CD4-positive, alpha-beta memory T cell (primary cell): ENCODE results near the gene PEAK3. TPM values are rescaled to one million over a fixed set of nuclear protein-coding genes. Genes with fewer than 3 reads are reported as not detected.

Experiments
- CTCF ChIA-PET: fragments of 350-600 bp; sonication (Branson Sonifier 250); formaldehyde crosslinking; loops from one replicate; lab custom pipeline; 2021; ENCODE audit warnings: inconsistent platforms; ENCODE audit not compliant: partially characterized antibody; lab: Charles Lee
- POLR2A ChIA-PET: fragments of 350-600 bp; sonication (Branson Sonifier 250); formaldehyde crosslinking; loops from one replicate; lab custom pipeline; 2021; ENCODE audit not compliant: partially characterized antibody; lab: Charles Lee
- DNase-seq, 5 donors: peaks; one replicate each; pipeline versions ENCODE4 v3.0.0 to v3.0.0-alpha.2; 2020 to 2022; ENCODE audit warnings: mixed read lengths in 1 of 5
- H3K27ac ChIP-seq: one replicate; pipeline ENCODE4 v1.7.0; 2013; ENCODE audit warnings: low read depth, low read length
- H3K27me3 ChIP-seq: 2 replicates; pipeline ENCODE4 v1.7.0; 2013; ENCODE audit warnings: mild to moderate bottlenecking, low read length, moderate library complexity; ENCODE audit not compliant: insufficient read depth
- H3K36me3 ChIP-seq: 2 replicates; pipeline ENCODE4 v1.7.0; 2013; ENCODE audit warnings: mild to moderate bottlenecking, low read length, moderate library complexity; ENCODE audit not compliant: insufficient read depth
- H3K4me1 ChIP-seq: 2 replicates; pipeline ENCODE4 v1.7.0; 2013; ENCODE audit warnings: mild to moderate bottlenecking, low read length, moderate library complexity; ENCODE audit not compliant: insufficient read depth
- H3K4me3 ChIP-seq, 2 donors: one replicate each; pipeline ENCODE4 v1.7.0; 2013; ENCODE audit warnings: low read length in 2 of 2, mild to moderate bottlenecking in 1 of 2
- H3K9me3 ChIP-seq, 2 donors: one replicate each; pipeline ENCODE4 v1.7.0; 2013; ENCODE audit warnings: low read length in 2 of 2, control low read depth in 1 of 2; ENCODE audit not compliant: control insufficient read depth in 1 of 2
- H3K27ac Mint-ChIP-seq, 7 donors: one replicate each; pipeline ENCODE4 v1.8.0; 2020 to 2021; ENCODE audit warnings: mixed read lengths in 7 of 7, mild to moderate bottlenecking in 6 of 7, inconsistent platforms in 3 of 7, moderate library complexity in 3 of 7
- H3K27me3 Mint-ChIP-seq, 2 donors: one replicate each; pipeline ENCODE4 v1.8.0; 2020 to 2021; ENCODE audit warnings: mixed read lengths in 2 of 2
- H3K36me3 Mint-ChIP-seq, 2 donors: one replicate each; pipeline ENCODE4 v1.8.0; 2020 to 2021; ENCODE audit warnings: mixed read lengths in 2 of 2, inconsistent platforms in 1 of 2, mild to moderate bottlenecking in 1 of 2
- H3K4me1 Mint-ChIP-seq, 4 donors: one replicate each; pipeline ENCODE4 v1.8.0; 2020 to 2021; ENCODE audit warnings: mixed read lengths in 4 of 4, mild to moderate bottlenecking in 1 of 4
- H3K4me3 Mint-ChIP-seq, 8 donors: one replicate each; pipeline ENCODE4 v1.8.0; 2020 to 2021; ENCODE audit warnings: mixed read lengths in 8 of 8, mild to moderate bottlenecking in 7 of 8, moderate library complexity in 6 of 8, inconsistent platforms in 3 of 8
- H3K9me3 Mint-ChIP-seq, 8 donors: one replicate each; pipeline ENCODE4 v1.8.0; 2020 to 2021; ENCODE audit warnings: mixed read lengths in 8 of 8, mild to moderate bottlenecking in 5 of 8, inconsistent platforms in 3 of 8, moderate library complexity in 1 of 8
- intact Hi-C: fragments of 100-400 bp; cut with micrococcal nuclease; formaldehyde crosslinking; loops from one replicate; pipeline ENCODE4 v1.15.1; 2023
- polyA plus RNA-seq, 2 donors: library from polyadenylated mRNA; unstranded; fragments of 300-500 nt; fragmentation: Illumina TruSeq; gene quantifications; one replicate each; pipeline ENCODE4 v1.2.3, GENCODE V29; 2021
- total RNA-seq, 2 experiments: library from RNA; stranded (reverse); gene quantifications; one replicate each; pipeline ENCODE4 v1.2.3, GENCODE V29; 2021

The PEAK3 gene
- total and polyA plus RNA-seq, 4 experiments from 2014 or later, result 0.07 to 0.11 (median 0.07) TPM; not detected in 1

GRCh38 chr19:2255112-2255845, 26.7 kb downstream of the PEAK3 start:
- Mint-ChIP-seq H3K27ac (peak overlapping the region in 1 of 7 donors; percentile 31), H3K4me1 (peaks cover 14 to 42% (median 27%) of the 10 kb centered on the region in 4 donors), H3K4me3 (peak overlapping the region in 1 of 8 donors; percentile 20), H3K27me3 (no peaks in the 10 kb centered on the region), H3K9me3 (no peaks in the 10 kb centered on the region), H3K36me3 (peaks cover 0 to 1% of the 10 kb centered on the region in 2 donors)
- no peak for DNase-seq
- Histone ChIP-seq H3K36me3 (no peaks in the 10 kb centered on the region), H3K4me3 (no peak overlapping the region), H3K4me1 (peaks cover 60% of the 10 kb centered on the region), H3K9me3 (no peaks in the 10 kb centered on the region), H3K27ac (no peak overlapping the region), H3K27me3 (no peaks in the 10 kb centered on the region)
- intact Hi-C loops, result no loop called here
- ChIA-PET POLR2A (interaction anchor here (1.3 to 16.7 kb wide), 3 partner anchors 16 to 344 kb away, joined by 3 to 325 read pairs (median 167); partner anchors contain the start of genes PLEKHJ1 and SF3A2), CTCF (interaction anchor here (0.9 to 2.9 kb wide), 2 partner anchors 16 to 19 kb away, joined by 3 to 19 read pairs; partner anchors contain the start of gene PLEKHJ1)

DNA sequence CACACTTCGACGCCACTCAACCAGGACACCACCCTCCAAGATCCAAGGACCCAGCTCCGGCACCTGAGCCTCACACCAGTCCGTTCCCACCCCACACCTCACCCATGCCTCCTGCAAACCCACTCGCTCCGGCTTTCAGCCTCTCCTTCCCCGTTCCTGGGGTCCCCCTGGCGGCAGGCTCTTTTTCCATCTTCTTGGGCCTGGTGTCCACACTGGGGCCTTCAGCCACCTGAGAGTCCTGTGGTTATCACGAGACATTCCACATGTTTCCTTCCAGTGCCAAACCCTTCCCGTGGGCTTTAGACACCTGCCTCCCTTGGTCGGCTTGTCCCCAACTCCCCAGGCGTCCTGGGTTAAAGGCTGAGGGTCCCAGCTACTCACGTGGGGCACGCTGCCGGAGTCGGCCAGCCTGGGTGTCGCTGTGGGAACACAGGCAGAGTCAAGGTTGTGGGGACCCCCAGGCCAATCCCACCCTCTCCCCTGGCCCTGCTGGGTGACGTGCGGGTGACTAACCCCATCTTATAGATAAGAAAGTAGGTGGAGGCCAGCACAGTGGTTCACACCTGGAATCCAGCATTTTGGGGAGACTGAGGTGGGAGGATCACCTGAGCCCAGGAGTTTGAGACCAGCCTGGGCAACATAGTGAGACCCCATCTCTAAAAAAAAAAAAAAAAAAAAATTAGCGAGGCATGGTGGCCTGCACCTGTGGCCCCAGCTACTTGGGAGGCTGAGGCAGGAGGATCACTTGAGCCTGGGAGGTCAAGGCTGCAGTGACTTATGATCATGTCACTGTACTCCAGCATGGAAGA, 27.7 kb downstream of the PEAK3 start:
- H3K27me3 ChIP-seq, result peaks cover 4% of the 10 kb centered on the region
- Mint-ChIP-seq H3K4me3 (peak overlapping the region in 6 of 8 donors; percentile 8 to 77 (median 46)), H3K36me3 (peaks cover 0 to 1% of the 10 kb centered on the region in 2 donors), H3K9me3 (no peaks in the 10 kb centered on the region), H3K4me1 (peaks cover 10 to 32% (median 21%) of the 10 kb centered on the region in 4 donors), H3K27ac (peak overlapping the region in 2 of 7 donors; percentile 23 to 68), H3K27me3 (no peaks in the 10 kb centered on the region)
- ChIA-PET CTCF (interaction anchor here (0.7 to 2.9 kb wide), 2 partner anchors 15 to 23 kb away, joined by 3 to 19 read pairs; no protein-coding TSS in a partner anchor), POLR2A (interaction anchor here (1.0 to 16.7 kb wide), 4 partner anchors 15 to 40 kb away, joined by 3 to 325 read pairs (median 86); partner anchors contain the start of genes PLEKHJ1 and SF3A2)
- no peak for DNase-seq
- intact Hi-C loops, result no loop called here
- peaks cover 54% of the 10 kb centered on the region for H3K4me1 ChIP-seq
- H3K36me3 ChIP-seq, result no peaks in the 10 kb centered on the region
- no peak overlapping the region for H3K27ac ChIP-seq
- no peak overlapping the region for H3K4me3 ChIP-seq
- no peaks in the 10 kb centered on the region for H3K9me3 ChIP-seq

GRCh38 chr19:2253106-2254063, 28.6 kb downstream of the PEAK3 start:
- ChIA-PET CTCF (interaction anchor here (0.5 to 2.9 kb wide), 8 partner anchors 9 to 137 kb away, joined by 3 to 19 read pairs (median 3); no protein-coding TSS in a partner anchor), POLR2A (interaction anchor here (1.0 to 16.7 kb wide), 8 partner anchors 9 to 367 kb away, joined by 3 to 325 read pairs (median 5); partner anchors contain the start of genes PLEKHJ1 and SF3A2)
- Mint-ChIP-seq H3K9me3 (no peaks in the 10 kb centered on the region), H3K36me3 (peaks cover 0 to 4% of the 10 kb centered on the region in 2 donors), H3K27ac (peak overlapping the region in 5 of 7 donors; percentile 23 to 68 (median 43)), H3K4me3 (peak overlapping the region; percentile 63 to 84 (median 79)), H3K4me1 (peaks cover 5 to 25% (median 15%) of the 10 kb centered on the region in 4 donors), H3K27me3 (no peaks in the 10 kb centered on the region)
- peaks cover 47% of the 10 kb centered on the region for H3K4me1 ChIP-seq
- DNase-seq, result peak; percentile 55 to 61 (median 57)
- peak overlapping the region in 1 of 2 donors; percentile 52 for H3K4me3 ChIP-seq
- H3K9me3 ChIP-seq, result no peaks in the 10 kb centered on the region
- H3K27me3 ChIP-seq, result peaks cover 4% of the 10 kb centered on the region
- H3K36me3 ChIP-seq, result peaks cover 4% of the 10 kb centered on the region
- no peak overlapping the region for H3K27ac ChIP-seq
- intact Hi-C loops, result loop anchor here (1.0 to 2.0 kb wide), 2 partner anchors 15 to 17 kb away; partner anchors contain the start of genes PLEKHJ1 and SF3A2

- Histone ChIP-seq H3K36me3 (peaks cover 5% of the 10 kb centered on the region), H3K27me3 (peaks cover 4% of the 10 kb centered on the region), H3K4me1 (peaks cover 42% of the 10 kb centered on the region), H3K4me3 (peak overlapping the region in 1 of 2 donors; percentile 52), H3K9me3 (no peaks in the 10 kb centered on the region), H3K27ac (no peak overlapping the region)
- intact Hi-C loops, result loop anchor here (1.0 to 2.0 kb wide), 2 partner anchors 16 kb away; partner anchors contain the start of genes PLEKHJ1 and SF3A2
- no peaks in the 10 kb centered on the region for H3K27me3 Mint-ChIP-seq
- peak overlapping the region; percentile 60 to 84 (median 79) for H3K4me3 Mint-ChIP-seq
- H3K36me3 Mint-ChIP-seq, result peaks cover 0 to 5% of the 10 kb centered on the region in 2 donors
- peaks cover under 1 to 19% (median 10%) of the 10 kb centered on the region in 4 donors for H3K4me1 Mint-ChIP-seq
- H3K27ac Mint-ChIP-seq, result peak overlapping the region in 2 of 7 donors; percentile 35 to 55
- ChIA-PET CTCF (interaction anchor here (0.7 to 2.9 kb wide), 7 partner anchors 10 to 22 kb away, joined by 3 to 19 read pairs (median 3); no protein-coding TSS in a partner anchor), POLR2A (interaction anchor here (1.0 to 16.7 kb wide), 7 partner anchors 9 to 368 kb away, joined by 3 to 325 read pairs (median 5); partner anchors contain the start of genes PLEKHJ1 and SF3A2)
- DNase-seq, result no peak
- no peaks in the 10 kb centered on the region for H3K9me3 Mint-ChIP-seq
Observed at GRCh38 chr19:2252797-2253105, 29.2 kb downstream of the PEAK3 start.

- Histone ChIP-seq H3K4me3 (peak overlapping the region; percentile 29 to 52), H3K27me3 (peaks cover 4% of the 10 kb centered on the region), H3K36me3 (peaks cover 9% of the 10 kb centered on the region), H3K9me3 (no peaks in the 10 kb centered on the region), H3K4me1 (peaks cover 36% of the 10 kb centered on the region), H3K27ac (no peak overlapping the region)
- DNase-seq, result no peak
- CTCF ChIA-PET, result interaction anchor here (0.7 to 2.9 kb wide), 7 partner anchors 10 to 23 kb away, joined by 3 to 19 read pairs (median 3); no protein-coding TSS in a partner anchor
- intact Hi-C loops, result loop anchor here (2.0 kb wide), 1 partner anchor 17 kb away; no protein-coding TSS in a partner anchor
- H3K9me3 Mint-ChIP-seq, result no peaks in the 10 kb centered on the region
- POLR2A ChIA-PET, result interaction anchor here (0.5 to 16.7 kb wide), 6 partner anchors 10 to 197 kb away, joined by 3 to 325 read pairs (median 14); partner anchors contain the start of genes PLEKHJ1 and SF3A2
- H3K4me3 Mint-ChIP-seq, result peak overlapping the region; percentile 51 to 84 (median 75)
- peaks cover 0 to 16% (median 8%) of the 10 kb centered on the region in 4 donors for H3K4me1 Mint-ChIP-seq
- peak overlapping the region in 2 of 7 donors; percentile 35 to 55 for H3K27ac Mint-ChIP-seq
- no peaks in the 10 kb centered on the region for H3K27me3 Mint-ChIP-seq
- peaks cover 0 to 7% of the 10 kb centered on the region in 2 donors for H3K36me3 Mint-ChIP-seq
Observed at GRCh38 chr19:2252055-2252796, 29.7 kb downstream of the PEAK3 start.
